Measurements from ENCODE around the gene B9D1. TPM values are rescaled to one million over a fixed set of nuclear protein-coding genes. Genes with fewer than 3 reads are reported as not detected.
A peak's percentile ranks its signal among the peaks of the same experiment; 100 is the strongest.

The B9D1 gene
- total and polyA plus RNA-seq, 9 of the 15 experiments (the other 6 are each of a cell fraction or from before 2014, with no cell fraction given): 8.9 to 28.0 (median 17.9) TPM

DNA sequence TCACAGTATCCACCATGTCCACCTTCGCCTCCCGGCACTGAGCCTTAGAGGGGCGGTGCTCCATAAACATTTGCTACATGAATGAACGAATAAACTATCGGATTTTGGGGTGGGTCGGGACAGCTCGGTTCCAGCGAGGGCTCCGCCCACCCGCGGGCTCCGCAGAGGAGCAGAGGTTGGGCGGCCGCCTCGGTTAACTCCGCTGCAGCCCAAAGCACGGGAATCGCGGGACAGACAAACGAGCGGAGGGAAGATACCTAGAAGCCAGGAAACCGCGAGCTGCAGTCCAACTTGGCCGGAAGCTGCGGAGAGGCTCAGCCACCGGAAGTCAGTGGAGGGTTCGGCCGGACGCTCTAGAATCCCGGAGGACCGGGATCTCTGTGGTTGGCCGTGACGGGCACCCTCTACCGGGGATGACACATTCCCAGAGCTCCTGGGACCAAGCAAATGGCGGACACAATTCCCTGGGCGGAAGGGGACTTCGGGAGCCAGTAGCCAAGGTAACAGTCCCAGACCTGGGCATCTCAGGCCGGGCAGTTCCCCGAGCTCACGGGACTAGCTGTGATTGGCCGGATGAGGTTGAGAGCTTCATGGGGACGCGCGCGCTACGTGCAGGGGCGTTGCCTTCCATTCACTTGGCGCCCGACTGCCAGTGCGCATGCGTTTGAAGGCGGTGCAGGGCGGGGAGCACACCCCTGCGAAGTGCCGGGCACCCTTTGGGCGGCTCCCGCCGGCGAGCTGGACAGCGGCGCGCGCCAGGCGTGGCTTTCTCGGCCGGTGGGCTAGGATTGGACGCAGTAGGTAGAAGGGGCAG lies 15.3 kb upstream of the B9D1 start (continued):
- TF ChIP-seq, protein P1, sequence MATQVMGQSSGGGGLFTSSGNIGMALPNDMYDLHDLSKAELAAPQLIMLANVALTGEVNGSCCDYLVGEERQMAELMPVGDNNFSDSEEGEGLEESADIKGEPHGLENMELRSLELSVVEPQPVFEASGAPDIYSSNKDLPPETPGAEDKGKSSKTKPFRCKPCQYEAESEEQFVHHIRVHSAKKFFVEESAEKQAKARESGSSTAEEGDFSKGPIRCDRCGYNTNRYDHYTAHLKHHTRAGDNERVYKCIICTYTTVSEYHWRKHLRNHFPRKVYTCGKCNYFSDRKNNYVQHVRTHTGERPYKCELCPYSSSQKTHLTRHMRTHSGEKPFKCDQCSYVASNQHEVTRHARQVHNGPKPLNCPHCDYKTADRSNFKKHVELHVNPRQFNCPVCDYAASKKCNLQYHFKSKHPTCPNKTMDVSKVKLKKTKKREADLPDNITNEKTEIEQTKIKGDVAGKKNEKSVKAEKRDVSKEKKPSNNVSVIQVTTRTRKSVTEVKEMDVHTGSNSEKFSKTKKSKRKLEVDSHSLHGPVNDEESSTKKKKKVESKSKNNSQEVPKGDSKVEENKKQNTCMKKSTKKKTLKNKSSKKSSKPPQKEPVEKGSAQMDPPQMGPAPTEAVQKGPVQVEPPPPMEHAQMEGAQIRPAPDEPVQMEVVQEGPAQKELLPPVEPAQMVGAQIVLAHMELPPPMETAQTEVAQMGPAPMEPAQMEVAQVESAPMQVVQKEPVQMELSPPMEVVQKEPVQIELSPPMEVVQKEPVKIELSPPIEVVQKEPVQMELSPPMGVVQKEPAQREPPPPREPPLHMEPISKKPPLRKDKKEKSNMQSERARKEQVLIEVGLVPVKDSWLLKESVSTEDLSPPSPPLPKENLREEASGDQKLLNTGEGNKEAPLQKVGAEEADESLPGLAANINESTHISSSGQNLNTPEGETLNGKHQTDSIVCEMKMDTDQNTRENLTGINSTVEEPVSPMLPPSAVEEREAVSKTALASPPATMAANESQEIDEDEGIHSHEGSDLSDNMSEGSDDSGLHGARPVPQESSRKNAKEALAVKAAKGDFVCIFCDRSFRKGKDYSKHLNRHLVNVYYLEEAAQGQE (IDR thresholded peaks at IDR 0.05; ENCODE audit: borderline replicate concordance): peak; percentile 98
- TF ChIP-seq, protein P1 (CRISPR knock-in tag; IDR thresholded peaks at IDR 0.05; ENCODE audit: low read depth): peak; percentile 94
- TF ChIP-seq, protein P2, sequence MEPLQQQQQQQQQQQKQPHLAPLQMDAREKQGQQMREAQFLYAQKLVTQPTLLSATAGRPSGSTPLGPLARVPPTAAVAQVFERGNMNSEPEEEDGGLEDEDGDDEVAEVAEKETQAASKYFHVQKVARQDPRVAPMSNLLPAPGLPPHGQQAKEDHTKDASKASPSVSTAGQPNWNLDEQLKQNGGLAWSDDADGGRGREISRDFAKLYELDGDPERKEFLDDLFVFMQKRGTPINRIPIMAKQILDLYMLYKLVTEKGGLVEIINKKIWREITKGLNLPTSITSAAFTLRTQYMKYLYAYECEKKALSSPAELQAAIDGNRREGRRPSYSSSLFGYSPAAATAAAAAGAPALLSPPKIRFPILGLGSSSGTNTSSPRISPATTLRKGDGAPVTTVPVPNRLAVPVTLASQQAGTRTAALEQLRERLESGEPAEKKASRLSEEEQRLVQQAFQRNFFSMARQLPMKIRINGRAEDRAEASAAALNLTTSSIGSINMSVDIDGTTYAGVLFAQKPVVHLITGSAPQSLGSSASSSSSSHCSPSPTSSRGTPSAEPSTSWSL (CRISPR knock-in tag; IDR thresholded peaks at IDR 0.05; ENCODE audit: borderline replicate concordance): no peak
- TF ChIP-seq, protein P3, sequence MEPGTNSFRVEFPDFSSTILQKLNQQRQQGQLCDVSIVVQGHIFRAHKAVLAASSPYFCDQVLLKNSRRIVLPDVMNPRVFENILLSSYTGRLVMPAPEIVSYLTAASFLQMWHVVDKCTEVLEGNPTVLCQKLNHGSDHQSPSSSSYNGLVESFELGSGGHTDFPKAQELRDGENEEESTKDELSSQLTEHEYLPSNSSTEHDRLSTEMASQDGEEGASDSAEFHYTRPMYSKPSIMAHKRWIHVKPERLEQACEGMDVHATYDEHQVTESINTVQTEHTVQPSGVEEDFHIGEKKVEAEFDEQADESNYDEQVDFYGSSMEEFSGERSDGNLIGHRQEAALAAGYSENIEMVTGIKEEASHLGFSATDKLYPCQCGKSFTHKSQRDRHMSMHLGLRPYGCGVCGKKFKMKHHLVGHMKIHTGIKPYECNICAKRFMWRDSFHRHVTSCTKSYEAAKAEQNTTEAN (CRISPR knock-in tag; IDR thresholded peaks at IDR 0.05): no peak
- TF ChIP-seq, protein P4, sequence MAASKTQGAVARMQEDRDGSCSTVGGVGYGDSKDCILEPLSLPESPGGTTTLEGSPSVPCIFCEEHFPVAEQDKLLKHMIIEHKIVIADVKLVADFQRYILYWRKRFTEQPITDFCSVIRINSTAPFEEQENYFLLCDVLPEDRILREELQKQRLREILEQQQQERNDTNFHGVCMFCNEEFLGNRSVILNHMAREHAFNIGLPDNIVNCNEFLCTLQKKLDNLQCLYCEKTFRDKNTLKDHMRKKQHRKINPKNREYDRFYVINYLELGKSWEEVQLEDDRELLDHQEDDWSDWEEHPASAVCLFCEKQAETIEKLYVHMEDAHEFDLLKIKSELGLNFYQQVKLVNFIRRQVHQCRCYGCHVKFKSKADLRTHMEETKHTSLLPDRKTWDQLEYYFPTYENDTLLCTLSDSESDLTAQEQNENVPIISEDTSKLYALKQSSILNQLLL (CRISPR knock-in tag; IDR thresholded peaks at IDR 0.05; ENCODE audit: borderline replicate concordance): no peak
- no peak for TF ChIP-seq ZNF133 (CRISPR knock-in tag; IDR thresholded peaks at IDR 0.05)
- TF ChIP-seq, protein P5, sequence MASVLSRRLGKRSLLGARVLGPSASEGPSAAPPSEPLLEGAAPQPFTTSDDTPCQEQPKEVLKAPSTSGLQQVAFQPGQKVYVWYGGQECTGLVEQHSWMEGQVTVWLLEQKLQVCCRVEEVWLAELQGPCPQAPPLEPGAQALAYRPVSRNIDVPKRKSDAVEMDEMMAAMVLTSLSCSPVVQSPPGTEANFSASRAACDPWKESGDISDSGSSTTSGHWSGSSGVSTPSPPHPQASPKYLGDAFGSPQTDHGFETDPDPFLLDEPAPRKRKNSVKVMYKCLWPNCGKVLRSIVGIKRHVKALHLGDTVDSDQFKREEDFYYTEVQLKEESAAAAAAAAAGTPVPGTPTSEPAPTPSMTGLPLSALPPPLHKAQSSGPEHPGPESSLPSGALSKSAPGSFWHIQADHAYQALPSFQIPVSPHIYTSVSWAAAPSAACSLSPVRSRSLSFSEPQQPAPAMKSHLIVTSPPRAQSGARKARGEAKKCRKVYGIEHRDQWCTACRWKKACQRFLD (CRISPR knock-in tag; IDR thresholded peaks at IDR 0.05): peak; percentile 62; the same call in 1 of the 2 replicates

Measured in K562 (cell line).